GM18498 (cell line): ENCODE data around the gene DAPL1.

Experiments used
- ATAC-seq: cut with Tn5 transposase; IDR thresholded peaks from one replicate; pipeline ENCODE4 v1.9.1; 2021; ENCODE audit warnings: mild to moderate bottlenecking, moderate library complexity; ENCODE audit not compliant: unreplicated experiment

DAPL1 gene

DNA sequence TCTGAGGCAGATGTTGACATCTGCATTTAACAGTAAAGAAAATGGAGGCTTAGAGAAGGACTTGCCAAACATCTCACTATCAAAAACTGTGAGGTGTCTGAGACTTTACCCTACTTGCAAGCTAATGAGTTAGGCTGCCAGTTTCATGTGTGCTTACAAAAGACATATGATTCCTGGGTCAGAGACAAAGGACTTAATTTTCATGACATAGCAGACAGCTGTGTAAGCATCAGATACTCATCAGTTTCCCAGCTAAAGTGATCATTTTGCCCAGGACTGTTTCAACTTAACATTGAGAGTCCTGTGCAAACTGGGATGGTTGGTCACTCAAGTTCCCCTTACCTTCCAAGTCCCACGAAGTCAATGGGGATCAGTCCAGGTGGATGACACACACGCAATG, 18.9 kb upstream of the DAPL1 start:
- no peak for ATAC-seq

DNA sequence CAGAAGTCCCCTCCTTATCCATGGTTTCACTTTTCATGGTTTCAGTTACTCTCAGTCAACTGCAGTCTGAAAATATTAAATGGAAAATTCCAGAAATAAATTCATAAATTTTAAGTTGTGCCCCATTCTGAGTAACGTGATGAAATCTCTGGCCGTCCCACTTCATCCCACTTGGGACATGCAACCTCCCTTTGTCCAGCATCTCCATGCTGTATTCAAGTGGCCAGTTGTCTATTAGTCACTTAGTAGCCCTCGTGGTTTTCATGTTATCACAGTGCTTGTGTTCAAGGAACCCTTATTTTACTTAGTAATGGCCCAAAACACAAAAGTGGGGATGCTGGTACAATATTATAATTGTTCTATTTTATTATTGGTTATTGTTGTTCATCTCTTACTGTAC, 18.0 kb upstream of the DAPL1 start:
- no peak for ATAC-seq

- no peak for ATAC-seq
These were observed 16.9 kb upstream of the DAPL1 start for GRCh38 chr2:158778243-158778642.

GRCh38 chr2:158779621-158780020, 15.5 kb upstream of the DAPL1 start:
- no peak for ATAC-seq

DNA sequence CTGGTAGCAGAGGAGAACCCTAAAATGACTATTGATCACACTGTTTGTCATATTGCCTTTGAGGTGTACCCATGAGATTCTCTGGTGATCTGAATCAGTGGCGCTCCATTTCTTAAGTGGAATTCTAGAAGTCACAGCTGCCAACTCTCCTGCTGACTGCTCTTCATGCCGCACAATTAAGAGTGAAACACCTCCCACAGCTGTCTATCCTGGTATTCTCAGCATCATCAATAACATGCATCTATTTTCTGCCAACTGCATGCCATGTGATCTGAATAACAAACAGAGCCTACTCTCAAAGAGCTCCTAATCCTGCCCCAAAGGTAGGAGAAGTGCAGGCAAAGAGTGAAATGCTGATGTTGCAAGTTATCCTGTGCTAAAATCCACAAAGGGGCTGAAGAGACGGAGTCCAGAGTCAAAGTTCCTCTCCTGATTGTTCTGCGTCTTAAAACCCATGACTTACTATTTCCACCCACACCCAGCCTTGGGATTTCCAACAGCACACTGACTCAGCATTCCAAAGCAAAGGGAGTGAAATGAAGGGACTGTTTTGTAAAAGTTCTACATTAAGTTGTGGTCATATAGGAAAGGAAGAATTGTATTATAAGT, 13.7 kb upstream of the DAPL1 start:
- ATAC-seq = no peak

- ATAC-seq = no peak
These were observed 13.0 kb upstream of the DAPL1 start for GRCh38 chr2:158782136-158782535.

DNA sequence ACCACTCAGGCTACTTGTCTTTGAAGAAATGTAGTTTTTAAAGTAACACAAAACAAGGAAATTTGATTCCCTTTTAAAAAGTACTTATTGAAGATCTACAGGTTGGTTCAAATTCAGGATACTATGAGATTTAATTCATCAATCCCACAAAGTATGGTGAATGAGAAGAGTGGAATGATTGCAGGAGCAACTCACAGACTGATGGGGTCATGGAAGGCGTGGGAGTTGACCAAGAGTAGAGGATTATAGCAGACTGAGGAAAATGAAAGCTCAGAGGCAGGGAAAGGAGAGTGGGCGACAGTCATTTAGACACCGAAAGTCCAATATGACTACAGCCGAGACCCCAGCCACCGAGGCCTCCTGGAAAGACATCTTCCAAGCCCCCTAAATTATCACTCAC, 12.5 kb upstream of the DAPL1 start:
- no peak for ATAC-seq

DNA sequence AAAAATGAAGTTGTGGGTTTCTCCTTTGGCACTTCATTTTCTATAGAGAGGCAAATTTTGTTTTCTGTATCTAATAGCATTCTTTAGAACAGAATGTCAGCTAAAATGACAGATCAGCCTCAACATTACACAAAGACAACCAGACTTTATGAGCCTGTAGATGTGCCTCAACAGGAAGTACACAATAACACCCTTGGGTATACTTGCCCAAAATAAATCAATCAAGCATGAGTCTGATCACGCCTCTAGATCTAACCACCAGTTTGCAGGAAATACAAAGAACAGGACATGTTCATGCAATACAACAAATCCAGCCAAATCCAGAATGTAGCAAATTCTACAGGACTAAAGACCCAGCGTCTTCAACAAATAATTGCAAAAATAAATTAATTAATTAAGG, 11.2 kb upstream of the DAPL1 start:
- ATAC-seq = no peak

DNA sequence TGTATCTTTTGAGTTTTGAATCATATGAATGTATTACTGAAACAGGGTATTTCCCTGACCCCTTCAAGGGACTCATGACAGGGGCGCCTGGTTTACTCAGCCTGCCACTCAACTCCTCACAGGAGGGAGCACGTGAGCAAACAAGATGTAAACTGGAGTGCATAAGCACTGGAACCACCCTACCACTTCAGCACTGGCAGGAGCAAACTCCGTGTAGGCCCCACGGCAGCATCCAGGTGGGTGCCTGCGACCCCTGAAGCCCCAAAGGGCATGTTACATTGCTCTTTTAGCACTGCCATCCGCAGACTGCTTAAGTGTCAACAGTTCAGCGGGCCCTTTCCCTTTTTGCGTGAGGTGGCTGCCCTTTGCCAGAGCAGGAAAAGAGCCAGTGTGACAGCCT, 8.2 kb upstream of the DAPL1 start:
- ATAC-seq = no peak

- no peak for ATAC-seq
These were observed 6.2 kb upstream of the DAPL1 start for GRCh38 chr2:158788951-158789350.

GRCh38 chr2:158796652-158797051, 1.5 kb downstream of the DAPL1 start:
- no peak for ATAC-seq

DNA sequence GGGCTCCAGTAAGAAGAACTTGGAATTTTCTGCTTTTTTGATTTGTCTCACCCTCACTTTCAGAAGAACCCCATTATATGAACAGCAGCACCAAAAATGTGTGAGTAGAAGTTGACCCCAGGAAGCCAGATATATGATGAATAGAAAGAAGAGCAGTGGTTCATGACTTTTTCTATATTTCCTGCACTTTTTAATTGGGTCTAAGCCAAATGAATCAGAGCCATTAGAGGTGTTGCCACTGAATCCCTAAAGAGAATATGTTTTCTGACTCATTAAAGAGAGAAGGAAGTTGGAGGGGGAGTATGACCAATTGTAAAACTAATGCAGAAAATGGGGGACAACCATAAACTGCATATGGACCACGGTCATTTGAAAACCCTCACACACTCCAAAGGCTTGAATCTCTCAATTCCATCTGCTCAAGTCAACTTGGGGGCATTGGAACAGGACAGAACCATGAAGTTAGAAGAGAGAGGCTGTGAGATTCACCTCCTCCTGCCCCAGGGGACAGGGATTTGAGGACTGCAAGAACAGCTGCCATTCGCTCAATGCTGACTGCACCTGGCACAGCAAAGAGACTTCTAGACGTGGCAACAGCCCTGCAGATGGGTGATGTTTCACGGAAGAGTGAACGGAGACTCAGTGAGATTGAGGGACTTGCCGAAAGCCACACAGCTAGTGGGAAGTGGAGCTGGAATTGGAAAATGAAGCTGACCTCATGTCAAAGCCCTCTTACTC, 3.0 kb downstream of the DAPL1 start:
- no peak for ATAC-seq

DNA sequence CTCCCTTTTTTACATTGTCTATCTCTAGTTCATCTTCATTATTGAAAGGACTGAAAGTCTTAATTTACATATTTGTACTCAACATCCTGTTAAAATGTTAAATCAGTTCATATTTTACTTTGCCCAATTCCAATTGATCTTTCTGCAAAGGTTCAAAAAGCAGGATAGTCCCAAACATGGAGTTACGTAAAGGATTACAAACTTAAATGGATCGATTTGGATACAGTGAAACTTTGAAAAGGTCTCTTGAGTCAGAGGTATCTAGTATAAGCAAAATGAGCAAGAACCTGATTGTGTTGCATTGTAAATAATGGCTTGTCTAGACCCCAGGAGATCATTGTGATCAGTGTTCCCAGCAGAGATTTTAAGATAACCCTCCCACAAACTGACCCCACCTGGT, 4.1 kb downstream of the DAPL1 start:
- ATAC-seq = no peak

GRCh38 chr2:158803506-158803905, 8.4 kb downstream of the DAPL1 start:
- no peak for ATAC-seq

DNA sequence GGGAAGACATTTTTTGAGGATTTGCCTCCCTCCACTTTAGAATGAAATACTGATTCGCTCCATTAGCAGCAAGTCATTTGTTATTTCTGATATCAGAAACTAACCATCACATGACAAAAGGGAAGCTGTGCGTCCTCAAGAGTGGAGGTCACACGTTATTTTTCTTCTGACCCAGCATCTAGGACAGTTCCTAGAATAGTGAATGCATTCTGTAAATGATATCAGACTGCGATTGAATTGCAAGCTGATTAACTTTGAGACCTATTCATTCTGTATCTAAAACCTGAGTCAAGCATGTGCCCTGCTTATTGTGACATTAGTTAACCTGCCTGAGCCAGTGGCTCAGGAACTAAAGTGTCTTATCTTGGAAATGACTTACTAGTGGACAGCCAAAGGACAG, 10.1 kb downstream of the DAPL1 start:
- ATAC-seq = no peak

GRCh38 chr2:158805936-158806335, 10.8 kb downstream of the DAPL1 start:
- ATAC-seq = no peak

DNA sequence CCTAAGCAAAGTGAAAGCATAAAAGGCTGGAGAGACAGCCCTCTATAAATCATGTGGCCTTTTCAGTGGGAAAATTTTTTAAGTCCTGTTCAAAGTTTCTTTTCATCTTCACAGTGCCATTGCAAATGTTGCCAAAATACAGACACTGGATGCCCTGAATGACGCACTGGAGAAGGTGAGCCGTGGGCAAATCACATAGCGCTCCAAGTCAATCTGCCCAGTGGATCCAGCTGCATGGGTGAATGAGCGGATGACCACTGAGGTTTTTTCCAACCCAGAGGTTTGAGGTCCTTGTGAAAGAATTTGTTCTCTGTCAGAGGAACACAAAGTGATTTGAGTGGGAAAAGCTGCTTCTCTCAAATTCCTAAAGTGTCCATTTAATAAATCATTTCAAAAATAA, 11.8 kb downstream of the DAPL1 start:
- no peak for ATAC-seq

GRCh38 chr2:158808426-158808825, 13.3 kb downstream of the DAPL1 start:
- ATAC-seq = no peak

- no peak for ATAC-seq
These were observed 14.7 kb downstream of the DAPL1 start for GRCh38 chr2:158809816-158810215.

GRCh38 chr2:158810731-158811460, 15.8 kb downstream of the DAPL1 start:
- no peak for ATAC-seq

DNA sequence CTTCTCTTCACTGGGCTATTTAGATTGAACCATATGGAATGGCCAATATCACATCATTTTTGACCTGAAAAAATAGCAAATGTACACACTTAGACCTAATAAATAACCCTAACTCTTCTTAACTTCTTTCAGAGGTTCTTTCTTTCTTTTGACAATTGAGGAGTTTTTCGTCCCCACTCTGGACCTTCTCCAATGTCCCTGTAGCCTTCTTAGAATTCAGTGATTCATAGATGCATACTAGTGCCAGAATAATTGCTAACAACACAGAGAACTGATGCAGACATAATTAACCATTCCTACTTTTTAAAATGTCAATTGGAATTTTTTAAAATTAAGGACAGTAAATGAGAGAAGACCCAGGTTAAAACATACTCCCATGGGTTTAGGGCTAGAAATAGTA, 20.0 kb downstream of the DAPL1 start:
- no peak for ATAC-seq

- ATAC-seq = no peak
These were observed 20.5 kb downstream of the DAPL1 start for GRCh38 chr2:158815658-158816057.
